Osteoblast (primary cell): Measurements from ENCODE around the gene LRP2BP. TPM values are rescaled to one million over a fixed set of nuclear protein-coding genes. Genes with fewer than 3 reads are reported as not detected.

Source experiments
- DNase-seq: peaks from one replicate; pipeline ENCODE4 v3.0.0; 2011; ENCODE audit warnings: low spot score, mixed read lengths; ENCODE audit not compliant: insufficient read length; ENCODE audit errors: missing footprints
- H2AFZ ChIP-seq: 2 replicates; pipeline ENCODE4 v1.6.0; 2011; ENCODE audit warnings: mild to moderate bottlenecking, low read length
- H3K27ac ChIP-seq: 2 replicates; pipeline ENCODE4 v1.5.1; 2011; ENCODE audit warnings: mild to moderate bottlenecking, low read depth, low read length, moderate library complexity
- H3K27me3 ChIP-seq: 2 replicates; pipeline ENCODE4 v1.6.0; 2012; ENCODE audit warnings: mild to moderate bottlenecking, control low read depth, inconsistent platforms, low read length, moderate library complexity; ENCODE audit not compliant: insufficient read depth
- H3K36me3 ChIP-seq: 2 replicates; pipeline ENCODE4 v1.5.1; 2011; ENCODE audit warnings: mild to moderate bottlenecking, low read length, control low read depth, moderate library complexity; ENCODE audit not compliant: insufficient read depth
- H3K4me1 ChIP-seq: 2 replicates; pipeline ENCODE4 v1.5.1; 2011; ENCODE audit warnings: mild to moderate bottlenecking, low read length, control low read depth, moderate library complexity; ENCODE audit not compliant: insufficient read depth
- H3K4me2 ChIP-seq: 2 replicates; pipeline ENCODE4 v1.6.0; 2011; ENCODE audit warnings: mild to moderate bottlenecking, low read length; ENCODE audit not compliant: insufficient read depth
- H3K4me3 ChIP-seq: fragments of 200-600 bp; sonication (generic); 3 replicates; pipeline ENCODE4 v1.5.1; 2012; ENCODE audit warnings: mild to moderate bottlenecking, low read length, inconsistent platforms; ENCODE audit not compliant: insufficient read depth
- H3K79me2 ChIP-seq: 2 replicates; pipeline ENCODE4 v1.6.0; 2012; ENCODE audit warnings: mild to moderate bottlenecking, low read length, control low read depth, inconsistent platforms; ENCODE audit not compliant: insufficient read depth
- H3K9me3 ChIP-seq: 2 replicates; pipeline ENCODE4 v1.5.1; 2011; ENCODE audit warnings: low read depth, low read length, control low read depth
- H4K20me1 ChIP-seq: 2 replicates; pipeline ENCODE4 v1.6.0; 2012; ENCODE audit warnings: mild to moderate bottlenecking, low read length, control low read depth; ENCODE audit not compliant: insufficient read depth
- total RNA-seq: library from RNA; depleted of rRNA; stranded (reverse); fragments of >200 nt; gene quantifications from 2 replicates; pipeline ENCODE4 v1.2.3, GENCODE V29; 2012
- TF ChIP-seq, protein P1 (sequence below): IDR thresholded peaks from 2 replicates; pipeline ENCODE4 v1.5.1; 2011; ENCODE audit warnings: mild to moderate bottlenecking, low read depth, low read length, moderate library complexity; ENCODE audit errors: extremely low read depth

Gene LRP2BP
- total RNA-seq, 1 donor = 1.4 TPM

DNA sequence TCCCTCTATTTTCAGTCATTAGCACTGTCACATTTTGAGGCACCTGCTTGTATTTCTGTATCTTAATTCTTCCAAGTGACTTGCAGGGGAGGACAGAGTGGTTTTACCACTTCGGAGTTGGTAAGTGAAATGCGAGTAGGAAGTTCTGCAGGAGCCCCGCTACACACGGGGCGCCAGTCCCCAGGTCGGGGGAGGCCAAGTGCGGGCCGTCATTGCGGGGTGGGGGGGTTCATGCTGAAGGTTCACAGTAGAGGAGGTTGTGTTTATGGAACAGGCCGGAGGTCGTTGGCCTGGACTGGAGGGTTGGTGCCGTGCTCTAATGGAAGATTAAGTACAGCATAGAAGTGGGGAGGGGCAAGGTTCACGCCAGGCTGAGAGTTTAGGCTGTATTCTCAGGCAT, 44.0 kb downstream of the LRP2BP start:
- Histone ChIP-seq H3K4me1 (peaks cover 6% of the 10 kb centered on the region), H3K27ac (no peak overlapping the region), H3K9me3 (no peaks in the 10 kb centered on the region), H3K27me3 (no peaks in the 10 kb centered on the region), H4K20me1 (no peaks in the 10 kb centered on the region), H3K36me3 (peaks cover 58% of the 10 kb centered on the region), H2AFZ (no peak overlapping the region), H3K4me3 (no peak overlapping the region), H3K4me2 (no peak overlapping the region), H3K79me2 (no peaks in the 10 kb centered on the region)
- DNase-seq = no peak
- TF ChIP-seq, protein P1, sequence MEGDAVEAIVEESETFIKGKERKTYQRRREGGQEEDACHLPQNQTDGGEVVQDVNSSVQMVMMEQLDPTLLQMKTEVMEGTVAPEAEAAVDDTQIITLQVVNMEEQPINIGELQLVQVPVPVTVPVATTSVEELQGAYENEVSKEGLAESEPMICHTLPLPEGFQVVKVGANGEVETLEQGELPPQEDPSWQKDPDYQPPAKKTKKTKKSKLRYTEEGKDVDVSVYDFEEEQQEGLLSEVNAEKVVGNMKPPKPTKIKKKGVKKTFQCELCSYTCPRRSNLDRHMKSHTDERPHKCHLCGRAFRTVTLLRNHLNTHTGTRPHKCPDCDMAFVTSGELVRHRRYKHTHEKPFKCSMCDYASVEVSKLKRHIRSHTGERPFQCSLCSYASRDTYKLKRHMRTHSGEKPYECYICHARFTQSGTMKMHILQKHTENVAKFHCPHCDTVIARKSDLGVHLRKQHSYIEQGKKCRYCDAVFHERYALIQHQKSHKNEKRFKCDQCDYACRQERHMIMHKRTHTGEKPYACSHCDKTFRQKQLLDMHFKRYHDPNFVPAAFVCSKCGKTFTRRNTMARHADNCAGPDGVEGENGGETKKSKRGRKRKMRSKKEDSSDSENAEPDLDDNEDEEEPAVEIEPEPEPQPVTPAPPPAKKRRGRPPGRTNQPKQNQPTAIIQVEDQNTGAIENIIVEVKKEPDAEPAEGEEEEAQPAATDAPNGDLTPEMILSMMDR = no peak

DNA sequence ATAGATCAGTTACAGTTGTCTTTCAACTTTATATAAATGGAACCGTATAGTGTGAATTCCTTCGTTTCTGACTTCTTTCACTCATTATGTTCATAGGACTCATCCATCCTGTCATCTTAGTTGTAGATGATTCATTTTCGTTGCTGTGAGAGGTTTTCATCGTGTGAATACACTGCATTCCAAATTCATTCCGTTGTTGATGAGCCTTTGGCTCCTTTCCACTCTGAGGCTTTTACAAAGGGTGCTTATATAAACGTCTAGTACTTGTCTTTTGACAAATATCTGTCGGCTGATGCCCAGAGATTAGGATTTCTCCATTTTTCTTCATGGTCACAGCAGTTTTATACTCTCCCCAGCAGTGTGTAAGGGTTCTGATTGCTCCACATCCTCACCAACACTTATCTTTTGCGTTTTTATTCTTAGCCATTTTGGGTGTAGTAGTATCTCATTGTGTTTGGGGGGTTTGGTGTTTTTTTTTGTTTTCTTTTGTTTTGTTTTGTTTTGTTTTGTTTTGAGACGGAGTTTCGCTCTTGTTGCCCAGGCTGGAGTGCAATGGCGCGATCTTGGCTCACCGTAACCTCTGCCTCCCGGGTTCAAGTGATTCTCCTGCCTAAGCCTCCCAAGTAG, 48.6 kb downstream of the LRP2BP start:
- no peak overlapping the region for H3K4me3 ChIP-seq
- no peaks in the 10 kb centered on the region for H3K79me2 ChIP-seq
- no peaks in the 10 kb centered on the region for H3K9me3 ChIP-seq
- H3K27me3 ChIP-seq = no peaks in the 10 kb centered on the region
- H3K4me1 ChIP-seq = peaks cover 23% of the 10 kb centered on the region
- H2AFZ ChIP-seq = no peak overlapping the region
- peak; percentile 80 for DNase-seq
- TF ChIP-seq, protein P1 = no peak
- no peaks in the 10 kb centered on the region for H4K20me1 ChIP-seq
- H3K36me3 ChIP-seq = peaks cover 44% of the 10 kb centered on the region
- peak overlapping the region; percentile 73 for H3K27ac ChIP-seq
- no peak overlapping the region for H3K4me2 ChIP-seq

DNA sequence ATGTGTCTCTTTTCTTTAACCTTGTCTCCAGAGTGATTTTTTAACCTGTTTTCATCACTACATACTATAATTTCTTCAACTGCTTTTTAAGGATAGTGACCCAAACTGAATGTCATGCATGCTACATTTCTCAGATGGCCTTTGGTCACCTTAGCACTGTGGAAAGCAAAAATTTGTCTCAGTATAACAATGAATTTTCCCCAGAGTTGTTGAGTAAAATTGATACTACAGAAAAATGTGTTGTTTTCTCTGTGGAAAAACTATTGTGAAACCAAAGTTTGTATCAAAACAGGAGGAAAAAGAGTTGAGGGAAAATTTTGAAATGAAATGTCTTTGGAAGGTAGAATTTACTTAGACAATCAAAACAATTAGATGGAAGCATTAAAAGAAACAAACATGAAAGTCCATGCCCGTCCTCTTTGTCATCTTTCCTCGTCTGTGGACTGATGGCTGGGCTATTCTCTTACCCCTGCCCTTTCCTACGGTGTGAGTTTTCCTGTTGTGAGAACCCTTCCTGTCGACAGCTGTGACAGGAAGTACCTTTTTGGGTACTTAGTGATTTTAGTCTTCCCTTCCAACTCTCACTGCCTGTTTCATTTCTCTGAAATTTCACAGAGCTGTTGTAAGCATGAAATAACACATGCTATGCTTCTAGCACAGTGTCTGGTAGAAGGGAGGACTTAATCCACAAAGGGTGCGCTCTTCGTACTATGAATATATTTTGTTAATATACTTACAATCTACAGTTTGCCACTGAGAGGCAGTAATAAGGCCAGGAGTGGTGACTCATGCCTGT, 50.8 kb downstream of the LRP2BP start:
- H2AFZ ChIP-seq = no peak overlapping the region
- no peak overlapping the region for H3K4me3 ChIP-seq
- no peaks in the 10 kb centered on the region for H3K79me2 ChIP-seq
- peaks cover 23% of the 10 kb centered on the region for H3K4me1 ChIP-seq
- H3K27me3 ChIP-seq = no peaks in the 10 kb centered on the region
- peaks cover 47% of the 10 kb centered on the region for H3K36me3 ChIP-seq
- no peaks in the 10 kb centered on the region for H3K9me3 ChIP-seq
- no peaks in the 10 kb centered on the region for H4K20me1 ChIP-seq
- TF ChIP-seq, protein P1 = no peak
- DNase-seq = no peak
- H3K4me2 ChIP-seq = peak overlapping the region; percentile 54
- peak overlapping the region; percentile 84 for H3K27ac ChIP-seq
